Parathyroid adenoma (tissue), 2 donors: Measurements from ENCODE around the gene DNAJB1.

Experiments used
- H2AFZ ChIP-seq: fragments of 300-600 bp; sonication (generic); one replicate; pipeline ENCODE4 v1.7.0; 2017; ENCODE audit warnings: antibody characterized with exemption, mild to moderate bottlenecking
- H3K27ac ChIP-seq: fragments of 300-600 bp; sonication (generic); one replicate; pipeline ENCODE4 v1.7.0; 2017
- H3K27me3 ChIP-seq: fragments of 300-600 bp; sonication (generic); one replicate; pipeline ENCODE4 v1.7.0; 2017; ENCODE audit warnings: low read length; ENCODE audit not compliant: control insufficient read depth, insufficient read depth
- H3K36me3 ChIP-seq: fragments of 300-600 bp; sonication (generic); one replicate; pipeline ENCODE4 v1.7.0; 2017; ENCODE audit warnings: low read length; ENCODE audit not compliant: control insufficient read depth, insufficient read depth
- H3K4me1 ChIP-seq: fragments of 300-600 bp; sonication (generic); one replicate; pipeline ENCODE4 v1.7.0; 2017; ENCODE audit warnings: control low read depth
- H3K4me2 ChIP-seq: fragments of 300-600 bp; sonication (generic); one replicate; pipeline ENCODE4 v1.7.0; 2017; ENCODE audit warnings: low read length
- H3K4me3 ChIP-seq: fragments of 300-600 bp; sonication (generic); one replicate; pipeline ENCODE4 v1.7.0; 2017; ENCODE audit warnings: low read depth, low read length
- H3K79me2 ChIP-seq: fragments of 300-600 bp; sonication (generic); one replicate; pipeline ENCODE4 v1.7.0; 2017; ENCODE audit warnings: control low read depth
- H3K9ac ChIP-seq: fragments of 300-600 bp; sonication (generic); one replicate; pipeline ENCODE4 v1.7.0; 2017; ENCODE audit warnings: mild to moderate bottlenecking
- H3K9me3 ChIP-seq: fragments of 300-600 bp; sonication (generic); one replicate; pipeline ENCODE4 v1.7.0; 2017; ENCODE audit warnings: low read length; ENCODE audit not compliant: control insufficient read depth
- TF ChIP-seq, protein P1 (sequence below): fragments of 300-600 bp; sonication (generic); IDR thresholded peaks from one replicate; pipeline ENCODE4 v1.7.0; 2017; ENCODE audit warnings: antibody characterized with exemption, mild to moderate bottlenecking
- donor health status: primary hyperparathyroidism.

The DNAJB1 gene

DNA sequence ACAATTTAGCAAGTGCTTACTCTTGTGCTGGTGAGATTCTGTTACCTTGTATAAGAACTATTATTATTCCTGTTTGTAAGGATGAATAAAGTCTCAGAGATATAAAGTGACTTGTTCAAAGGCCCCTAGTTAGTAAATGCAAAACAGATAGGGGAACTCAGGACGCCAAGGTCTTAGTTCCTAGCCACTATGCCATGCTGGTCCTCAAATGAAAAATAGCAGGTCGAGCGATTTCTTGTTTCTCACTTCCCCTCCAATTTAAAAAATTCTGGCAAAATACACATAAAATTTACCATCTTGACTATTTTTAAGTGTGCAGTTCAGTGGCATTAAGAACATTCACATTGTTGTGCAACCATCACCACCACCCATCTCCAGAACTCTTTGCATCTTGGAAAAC lies 12.3 kb upstream of the DNAJB1 start:
- H3K27me3 ChIP-seq = no peaks in the 10 kb centered on the region
- no peak overlapping the region for H2AFZ ChIP-seq
- H3K4me1 ChIP-seq = peaks cover 13% of the 10 kb centered on the region
- peak overlapping the region; percentile 94 for H3K4me3 ChIP-seq
- TF ChIP-seq, protein P1, sequence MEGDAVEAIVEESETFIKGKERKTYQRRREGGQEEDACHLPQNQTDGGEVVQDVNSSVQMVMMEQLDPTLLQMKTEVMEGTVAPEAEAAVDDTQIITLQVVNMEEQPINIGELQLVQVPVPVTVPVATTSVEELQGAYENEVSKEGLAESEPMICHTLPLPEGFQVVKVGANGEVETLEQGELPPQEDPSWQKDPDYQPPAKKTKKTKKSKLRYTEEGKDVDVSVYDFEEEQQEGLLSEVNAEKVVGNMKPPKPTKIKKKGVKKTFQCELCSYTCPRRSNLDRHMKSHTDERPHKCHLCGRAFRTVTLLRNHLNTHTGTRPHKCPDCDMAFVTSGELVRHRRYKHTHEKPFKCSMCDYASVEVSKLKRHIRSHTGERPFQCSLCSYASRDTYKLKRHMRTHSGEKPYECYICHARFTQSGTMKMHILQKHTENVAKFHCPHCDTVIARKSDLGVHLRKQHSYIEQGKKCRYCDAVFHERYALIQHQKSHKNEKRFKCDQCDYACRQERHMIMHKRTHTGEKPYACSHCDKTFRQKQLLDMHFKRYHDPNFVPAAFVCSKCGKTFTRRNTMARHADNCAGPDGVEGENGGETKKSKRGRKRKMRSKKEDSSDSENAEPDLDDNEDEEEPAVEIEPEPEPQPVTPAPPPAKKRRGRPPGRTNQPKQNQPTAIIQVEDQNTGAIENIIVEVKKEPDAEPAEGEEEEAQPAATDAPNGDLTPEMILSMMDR = no peak
- peak overlapping the region; percentile 73 for H3K27ac ChIP-seq
- H3K9me3 ChIP-seq = no peaks in the 10 kb centered on the region
- no peak overlapping the region for H3K9ac ChIP-seq
- peak overlapping the region; percentile 88 for H3K4me2 ChIP-seq
- no peaks in the 10 kb centered on the region for H3K36me3 ChIP-seq
- H3K79me2 ChIP-seq = peaks cover 21% of the 10 kb centered on the region

- Histone ChIP-seq H3K27ac (peak overlapping the region; percentile 73), H3K4me2 (peak overlapping the region; percentile 88), H3K9me3 (no peaks in the 10 kb centered on the region), H3K27me3 (no peaks in the 10 kb centered on the region), H3K9ac (no peak overlapping the region), H3K79me2 (peaks cover 19% of the 10 kb centered on the region), H3K36me3 (no peaks in the 10 kb centered on the region), H3K4me3 (peak overlapping the region; percentile 94), H3K4me1 (peaks cover 13% of the 10 kb centered on the region), H2AFZ (peak overlapping the region; percentile 50)
- TF ChIP-seq, protein P1 = no peak
Observed at GRCh38 chr19:14530005-14530348, 11.8 kb upstream of the DNAJB1 start.

- Histone ChIP-seq H3K27ac (peak within 1 kb of the TSS; percentile 73), H3K9ac (no peak within 1 kb of the TSS), H2AFZ (peak within 1 kb of the TSS; percentile 91), H3K4me3 (peak within 1 kb of the TSS; percentile 94), H3K4me2 (peak within 1 kb of the TSS; percentile 88), H3K9me3 (no peaks in the 10 kb centered on the region), H3K79me2 (peaks cover 14% of the 10 kb centered on the region), H3K4me1 (peaks cover 13% of the 10 kb centered on the region), H3K36me3 (no peaks in the 10 kb centered on the region), H3K27me3 (no peaks in the 10 kb centered on the region)
- TF ChIP-seq, protein P1 = no peak
Observed at GRCh38 chr19:14529254-14530004, 11.2 kb upstream of the DNAJB1 start, which contains the start of gene TECR. TSS of gene TECR (plus strand) at chr19:14529594. CDS start at chr19:14529697, 103 bp downstream.

DNA sequence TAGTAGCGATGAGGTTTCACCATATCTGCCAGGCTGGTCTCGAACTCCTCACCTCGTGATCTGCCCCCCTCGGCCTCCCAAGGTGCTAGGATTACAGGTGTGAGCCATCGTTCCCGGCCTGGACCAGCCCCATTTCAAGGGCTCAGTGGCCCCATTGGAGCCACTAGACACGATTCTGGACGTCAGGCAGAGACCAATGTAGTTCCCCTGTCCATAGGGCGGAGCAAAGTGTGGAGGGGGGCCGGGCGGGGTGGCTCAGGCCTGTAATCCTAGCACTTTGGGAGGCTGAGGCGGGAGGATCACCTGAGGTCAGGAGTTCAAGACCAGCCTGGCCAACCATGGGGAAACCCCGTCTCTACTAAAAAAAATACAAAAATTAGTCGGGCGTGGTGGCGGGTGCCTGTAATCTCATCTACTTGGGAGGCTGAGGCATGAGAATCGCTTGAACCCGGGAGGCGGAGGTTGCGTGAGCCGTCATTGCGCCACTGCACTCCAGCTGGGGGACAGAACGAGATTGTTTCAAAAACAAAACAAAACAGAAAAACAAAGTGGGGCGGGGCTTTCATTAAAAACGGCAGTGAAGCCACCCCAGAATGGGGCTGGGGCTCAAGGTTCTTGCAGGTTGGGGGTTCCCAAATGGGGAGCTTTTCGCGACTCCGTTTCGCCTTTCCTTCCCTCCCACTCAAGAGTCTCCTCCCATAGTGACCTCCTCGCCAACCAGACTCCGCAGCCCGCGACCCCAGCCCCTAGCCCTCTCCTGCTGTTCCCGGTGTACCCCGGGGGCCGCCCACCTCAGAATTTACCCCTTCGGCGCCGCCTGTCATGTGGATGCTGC lies 10.4 kb upstream of the DNAJB1 start:
- H3K79me2 ChIP-seq = peaks cover 13% of the 10 kb centered on the region
- peak overlapping the region; percentile 43 for H3K27ac ChIP-seq
- H3K36me3 ChIP-seq = no peaks in the 10 kb centered on the region
- H3K4me3 ChIP-seq = peak overlapping the region; percentile 94
- H3K27me3 ChIP-seq = no peaks in the 10 kb centered on the region
- H3K4me2 ChIP-seq = peak overlapping the region; percentile 84
- H3K9ac ChIP-seq = no peak overlapping the region
- TF ChIP-seq, protein P1 = no peak
- peaks cover 13% of the 10 kb centered on the region for H3K4me1 ChIP-seq
- no peaks in the 10 kb centered on the region for H3K9me3 ChIP-seq
- H2AFZ ChIP-seq = peak overlapping the region; percentile 91
